Breast epithelium (tissue), 3 donors: ENCODE results near the gene NEURL4.

Experiments used
- POLR2AphosphoS5 ChIP-seq, 3 donors: sonication (generic); formaldehyde crosslinking; IDR thresholded peaks; one replicate each; pipeline ENCODE4 v1.6.1; 2017; ENCODE audit warnings: antibody characterized with exemption in 3 of 3
- TF ChIP-seq, protein P1 (sequence below), 3 donors: fragments of 450-650 bp; IDR thresholded peaks; one replicate each; pipeline ENCODE4 v1.5.1; 2016 to 2017; ENCODE audit warnings: antibody characterized with exemption in 3 of 3, mild to moderate bottlenecking in 3 of 3, moderate library complexity in 3 of 3

DNA sequence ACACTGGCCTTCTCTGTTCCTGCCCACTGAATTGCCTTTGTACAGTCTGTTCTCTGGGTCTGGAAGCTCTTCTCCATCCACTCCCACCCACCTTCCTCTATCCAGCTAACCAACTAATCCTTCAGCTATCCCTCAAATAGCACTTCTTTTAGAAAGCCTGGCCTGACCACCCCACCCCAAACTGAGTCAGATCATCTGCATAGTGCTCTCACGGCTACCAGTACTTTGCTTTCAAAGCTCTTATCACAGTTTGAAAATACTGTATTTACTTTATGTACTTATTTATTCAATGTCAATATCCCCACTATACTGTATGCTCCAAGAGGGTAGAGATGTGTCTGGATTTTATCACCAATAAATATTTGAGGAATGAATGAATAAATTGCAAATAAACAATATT, 62.4 kb downstream of the NEURL4 start:
- TF ChIP-seq, protein P1, sequence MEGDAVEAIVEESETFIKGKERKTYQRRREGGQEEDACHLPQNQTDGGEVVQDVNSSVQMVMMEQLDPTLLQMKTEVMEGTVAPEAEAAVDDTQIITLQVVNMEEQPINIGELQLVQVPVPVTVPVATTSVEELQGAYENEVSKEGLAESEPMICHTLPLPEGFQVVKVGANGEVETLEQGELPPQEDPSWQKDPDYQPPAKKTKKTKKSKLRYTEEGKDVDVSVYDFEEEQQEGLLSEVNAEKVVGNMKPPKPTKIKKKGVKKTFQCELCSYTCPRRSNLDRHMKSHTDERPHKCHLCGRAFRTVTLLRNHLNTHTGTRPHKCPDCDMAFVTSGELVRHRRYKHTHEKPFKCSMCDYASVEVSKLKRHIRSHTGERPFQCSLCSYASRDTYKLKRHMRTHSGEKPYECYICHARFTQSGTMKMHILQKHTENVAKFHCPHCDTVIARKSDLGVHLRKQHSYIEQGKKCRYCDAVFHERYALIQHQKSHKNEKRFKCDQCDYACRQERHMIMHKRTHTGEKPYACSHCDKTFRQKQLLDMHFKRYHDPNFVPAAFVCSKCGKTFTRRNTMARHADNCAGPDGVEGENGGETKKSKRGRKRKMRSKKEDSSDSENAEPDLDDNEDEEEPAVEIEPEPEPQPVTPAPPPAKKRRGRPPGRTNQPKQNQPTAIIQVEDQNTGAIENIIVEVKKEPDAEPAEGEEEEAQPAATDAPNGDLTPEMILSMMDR (IDR thresholded peaks at IDR 0.05): no peak
- TF ChIP-seq POLR2AphosphoS5 (IDR thresholded peaks at IDR 0.05): no peak
